Limb (tissue), 2 donors: Measurements from ENCODE around the gene GRM3.
A peak's percentile ranks its signal among the peaks of the same experiment; 100 is the strongest.

ENCODE experiments used
- DNase-seq, 2 donors: peaks; one replicate each; pipeline ENCODE4 v3.0.0-alpha.2; 2016; ENCODE audit errors: extremely low spot score in 2 of 2

The GRM3 gene

GRCh38 chr7:86692755-86693154 is 49.0 kb downstream of the GRM3 start:
- no peak for DNase-seq

- DNase-seq = no peak
These were observed 62.7 kb downstream of the GRM3 start for GRCh38 chr7:86706406-86706805.

- DNase-seq = peak; percentile 5 to 31
These were observed 64.4 kb downstream of the GRM3 start for GRCh38 chr7:86708031-86708680.

- DNase-seq = no peak
These were observed 76.6 kb downstream of the GRM3 start for GRCh38 chr7:86720306-86720705.

- no peak for DNase-seq
These were observed 90.1 kb downstream of the GRM3 start for GRCh38 chr7:86733783-86734182.

GRCh38 chr7:86745013-86745745 is 101.5 kb downstream of the GRM3 start:
- DNase-seq = no peak

GRCh38 chr7:86747698-86748097 is 104.0 kb downstream of the GRM3 start:
- no peak for DNase-seq

- no peak for DNase-seq
These were observed 104.5 kb downstream of the GRM3 start for GRCh38 chr7:86748201-86748600.

- peak in 1 of 2 donors; percentile 23 for DNase-seq
These were observed 105.4 kb downstream of the GRM3 start for GRCh38 chr7:86748843-86749719.

- DNase-seq = no peak
These were observed 106.3 kb downstream of the GRM3 start for GRCh38 chr7:86749741-86750665.

- DNase-seq = no peak
These were observed 116.5 kb downstream of the GRM3 start for GRCh38 chr7:86760236-86760635.

GRCh38 chr7:86762129-86762528 is 118.4 kb downstream of the GRM3 start:
- DNase-seq = no peak

- DNase-seq = no peak
These were observed 122.2 kb downstream of the GRM3 start for GRCh38 chr7:86765931-86766330.

- no peak for DNase-seq
These were observed 124.7 kb downstream of the GRM3 start for GRCh38 chr7:86768394-86768793.

GRCh38 chr7:86768967-86769760 is 125.5 kb downstream of the GRM3 start:
- DNase-seq = no peak

- no peak for DNase-seq
These were observed 129.6 kb downstream of the GRM3 start for GRCh38 chr7:86773309-86773708.

GRCh38 chr7:86775203-86775602 is 131.5 kb downstream of the GRM3 start:
- no peak for DNase-seq

GRCh38 chr7:86776136-86776535 is 132.4 kb downstream of the GRM3 start:
- DNase-seq = no peak

- DNase-seq = no peak
These were observed 134.6 kb downstream of the GRM3 start for GRCh38 chr7:86778271-86778670.

GRCh38 chr7:86784765-86785164 is 141.1 kb downstream of the GRM3 start:
- peak in 1 of 2 donors; percentile 30 for DNase-seq
